Ishikawa (cell line): Measurements from ENCODE around the gene DIS3L2.

Experiments
- EGR1 ChIP-seq: IDR thresholded peaks from 2 replicates; pipeline ENCODE4 v1.6.1; 2012
- EP300 ChIP-seq: IDR thresholded peaks from 2 replicates; pipeline ENCODE4 v1.6.1; 2012; ENCODE audit warnings: borderline replicate concordance
- FOXM1 ChIP-seq: IDR thresholded peaks from 2 replicates; pipeline ENCODE4 v1.6.1; 2012; ENCODE audit warnings: low read depth, borderline replicate concordance
- RAD21 ChIP-seq: IDR thresholded peaks from 2 replicates; pipeline ENCODE4 v1.6.1; 2012; ENCODE audit warnings: low read depth
- TAF1 ChIP-seq: IDR thresholded peaks from 2 replicates; pipeline ENCODE4 v1.6.1; 2012; ENCODE audit warnings: low read depth, mild to moderate bottlenecking
- TCF12 ChIP-seq: IDR thresholded peaks from 2 replicates; pipeline ENCODE4 v1.6.1; 2012; ENCODE audit warnings: low read depth
- TEAD4 ChIP-seq: IDR thresholded peaks from 2 replicates; pipeline ENCODE4 v1.6.1; 2012
- USF1 ChIP-seq: IDR thresholded peaks from 2 replicates; pipeline ENCODE4 v1.6.1; 2012
- ZBTB7A ChIP-seq: IDR thresholded peaks from 2 replicates; pipeline ENCODE4 v1.6.1; 2012; ENCODE audit warnings: low read depth
- TF ChIP-seq, protein P1 (sequence below): IDR thresholded peaks from 2 replicates; pipeline ENCODE4 v1.6.1; 2012
- TF ChIP-seq, protein P2 (sequence below): IDR thresholded peaks from 2 replicates; pipeline ENCODE4 v1.6.1; 2012; ENCODE audit warnings: low read depth, mild to moderate bottlenecking

DNA sequence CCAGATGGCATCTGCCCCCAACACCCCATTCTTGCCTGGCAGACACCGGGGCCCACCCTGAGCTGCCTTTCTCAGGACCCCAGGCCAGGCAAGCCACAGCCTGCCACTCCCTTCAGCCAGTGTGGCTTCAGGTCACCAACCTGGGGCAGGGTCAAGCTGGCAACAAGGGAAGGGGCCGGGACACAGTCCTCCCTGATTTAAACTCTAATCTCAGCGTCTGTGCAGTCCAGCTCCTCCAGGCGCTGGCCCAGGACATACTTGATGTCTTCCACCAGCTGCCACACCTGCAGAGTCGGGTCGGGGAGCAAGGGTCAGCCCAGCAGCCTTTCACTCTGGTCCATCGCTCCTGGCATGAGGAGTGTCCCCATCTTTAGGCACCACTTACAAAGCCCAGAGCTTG lies 388.0 kb downstream of the DIS3L2 start:
- TF ChIP-seq, protein P1, sequence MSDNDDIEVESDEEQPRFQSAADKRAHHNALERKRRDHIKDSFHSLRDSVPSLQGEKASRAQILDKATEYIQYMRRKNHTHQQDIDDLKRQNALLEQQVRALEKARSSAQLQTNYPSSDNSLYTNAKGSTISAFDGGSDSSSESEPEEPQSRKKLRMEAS = no peak
- TF ChIP-seq TCF12 (no peak), TAF1 (no peak), FOXM1 (no peak), EP300 (no peak), RAD21 (no peak), USF1 (no peak), TEAD4 (no peak), EGR1 (no peak), ZBTB7A (no peak)
- TF ChIP-seq, protein P2, sequence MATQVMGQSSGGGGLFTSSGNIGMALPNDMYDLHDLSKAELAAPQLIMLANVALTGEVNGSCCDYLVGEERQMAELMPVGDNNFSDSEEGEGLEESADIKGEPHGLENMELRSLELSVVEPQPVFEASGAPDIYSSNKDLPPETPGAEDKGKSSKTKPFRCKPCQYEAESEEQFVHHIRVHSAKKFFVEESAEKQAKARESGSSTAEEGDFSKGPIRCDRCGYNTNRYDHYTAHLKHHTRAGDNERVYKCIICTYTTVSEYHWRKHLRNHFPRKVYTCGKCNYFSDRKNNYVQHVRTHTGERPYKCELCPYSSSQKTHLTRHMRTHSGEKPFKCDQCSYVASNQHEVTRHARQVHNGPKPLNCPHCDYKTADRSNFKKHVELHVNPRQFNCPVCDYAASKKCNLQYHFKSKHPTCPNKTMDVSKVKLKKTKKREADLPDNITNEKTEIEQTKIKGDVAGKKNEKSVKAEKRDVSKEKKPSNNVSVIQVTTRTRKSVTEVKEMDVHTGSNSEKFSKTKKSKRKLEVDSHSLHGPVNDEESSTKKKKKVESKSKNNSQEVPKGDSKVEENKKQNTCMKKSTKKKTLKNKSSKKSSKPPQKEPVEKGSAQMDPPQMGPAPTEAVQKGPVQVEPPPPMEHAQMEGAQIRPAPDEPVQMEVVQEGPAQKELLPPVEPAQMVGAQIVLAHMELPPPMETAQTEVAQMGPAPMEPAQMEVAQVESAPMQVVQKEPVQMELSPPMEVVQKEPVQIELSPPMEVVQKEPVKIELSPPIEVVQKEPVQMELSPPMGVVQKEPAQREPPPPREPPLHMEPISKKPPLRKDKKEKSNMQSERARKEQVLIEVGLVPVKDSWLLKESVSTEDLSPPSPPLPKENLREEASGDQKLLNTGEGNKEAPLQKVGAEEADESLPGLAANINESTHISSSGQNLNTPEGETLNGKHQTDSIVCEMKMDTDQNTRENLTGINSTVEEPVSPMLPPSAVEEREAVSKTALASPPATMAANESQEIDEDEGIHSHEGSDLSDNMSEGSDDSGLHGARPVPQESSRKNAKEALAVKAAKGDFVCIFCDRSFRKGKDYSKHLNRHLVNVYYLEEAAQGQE = no peak
